CD14-positive monocyte (primary cell): ENCODE results near the gene MED13L. TPM values are rescaled to one million over a fixed set of nuclear protein-coding genes. Genes with fewer than 3 reads are reported as not detected.

Source experiments
- DNase-seq, 3 donors: peaks; one replicate each; pipeline ENCODE4 v3.0.0-alpha.2; 2011 to 2022
- H2AFZ ChIP-seq: 2 replicates; pipeline ENCODE4 v1.6.0; 2012; ENCODE audit warnings: mild to moderate bottlenecking, low read depth, low read length, inconsistent platforms; ENCODE audit not compliant: insufficient read depth, poor library complexity, severe bottlenecking
- H3K27ac ChIP-seq, 2 donors: 1 replicate in 1 of 2; 2 replicates in 1 of 2; pipeline ENCODE4 v1.5.1; 2012 to 2013; ENCODE audit warnings: low read length in 2 of 2, control low read depth in 1 of 2, inconsistent platforms in 1 of 2, low read depth in 1 of 2, mild to moderate bottlenecking in 1 of 2
- H3K27me3 ChIP-seq, 2 donors: one replicate each; pipeline versions ENCODE4 v1.6.0 to v1.6.1; 2011 to 2013; ENCODE audit warnings: low read length in 2 of 2; ENCODE audit not compliant: control insufficient read depth in 2 of 2, insufficient read depth in 2 of 2
- H3K36me3 ChIP-seq, 2 donors: replicated peaks in 1 of 2; 1 replicate in 1 of 2; 2 replicates in 1 of 2; pipeline versions ENCODE4 v1.5.1 to v1.6.1; 2012 to 2013; ENCODE audit warnings: low read length in 2 of 2, control low read depth in 1 of 2, inconsistent platforms in 1 of 2, mild to moderate bottlenecking in 1 of 2; ENCODE audit not compliant: insufficient read depth in 2 of 2, control insufficient read depth in 1 of 2
- H3K4me1 ChIP-seq, 2 donors: 1 replicate in 1 of 2; 2 replicates in 1 of 2; pipeline versions ENCODE4 v1.5.1 to v1.6.1; 2012 to 2013; ENCODE audit warnings: low read length in 2 of 2, control low read depth in 1 of 2, inconsistent platforms in 1 of 2, mild to moderate bottlenecking in 1 of 2, moderate library complexity in 1 of 2; ENCODE audit not compliant: insufficient read depth in 2 of 2, control insufficient read depth in 1 of 2
- H3K4me2 ChIP-seq: replicated peaks from 2 replicates; pipeline ENCODE3; 2012; ENCODE audit warnings: low read length, moderate library complexity, mild to moderate bottlenecking; ENCODE audit not compliant: poor library complexity, severe bottlenecking; ENCODE audit errors: extremely low read depth
- H3K4me3 ChIP-seq, 3 experiments: fragments of 200-600 bp in 1 of 3; sonication (generic) in 1 of 3; replicated peaks in 1 of 3; 1 replicate in 2 of 3; 2 replicates in 1 of 3; pipeline ENCODE4 v1.5.1; 2011 to 2013; ENCODE audit warnings: low read length in 3 of 3, mild to moderate bottlenecking in 3 of 3, control low read depth in 2 of 3, low read depth in 2 of 3, inconsistent platforms in 1 of 3, moderate library complexity in 1 of 3
- H3K79me2 ChIP-seq: 2 replicates; pipeline ENCODE4 v1.6.0; 2012; ENCODE audit warnings: mild to moderate bottlenecking, control low read depth, inconsistent platforms, low read length, moderate library complexity; ENCODE audit not compliant: insufficient read depth
- H3K9ac ChIP-seq: 2 replicates; pipeline ENCODE4 v1.6.0; 2017; ENCODE audit warnings: low read length, mild to moderate bottlenecking; ENCODE audit not compliant: insufficient read depth, poor library complexity, severe bottlenecking
- H3K9me3 ChIP-seq, 2 donors: replicated peaks in 1 of 2; 1 replicate in 1 of 2; 2 replicates in 1 of 2; pipeline versions ENCODE4 v1.5.1 to v1.6.1; 2012 to 2013; ENCODE audit warnings: low read length in 2 of 2, control low read depth in 1 of 2; ENCODE audit not compliant: control insufficient read depth in 1 of 2, insufficient read depth in 1 of 2
- H4K20me1 ChIP-seq: 2 replicates; pipeline ENCODE4 v1.6.0; 2012; ENCODE audit warnings: mild to moderate bottlenecking, low read length, control low read depth, moderate library complexity; ENCODE audit not compliant: insufficient read depth
- H3K27ac Mint-ChIP-seq, 7 donors: one replicate each; pipeline ENCODE4 v1.8.0; 2020; ENCODE audit warnings: mild to moderate bottlenecking in 7 of 7, mixed read lengths in 7 of 7, moderate library complexity in 6 of 7, inconsistent platforms in 2 of 7
- H3K27me3 Mint-ChIP-seq, 3 donors: one replicate each; pipeline ENCODE4 v1.8.0; 2021 to 2022; ENCODE audit warnings: low read depth in 3 of 3, mild to moderate bottlenecking in 3 of 3, mixed read lengths in 3 of 3, moderate library complexity in 3 of 3, inconsistent platforms in 1 of 3
- H3K36me3 Mint-ChIP-seq, 2 donors: one replicate each; pipeline ENCODE4 v1.8.0; 2020; ENCODE audit warnings: mixed read lengths in 2 of 2, inconsistent platforms in 1 of 2, mild to moderate bottlenecking in 1 of 2
- H3K4me1 Mint-ChIP-seq: one replicate; pipeline ENCODE4 v1.8.0; 2020; ENCODE audit warnings: mild to moderate bottlenecking, mixed read lengths
- H3K4me3 Mint-ChIP-seq, 2 donors: one replicate each; pipeline ENCODE4 v1.8.0; 2020; ENCODE audit warnings: mild to moderate bottlenecking in 2 of 2, mixed read lengths in 2 of 2, moderate library complexity in 1 of 2
- H3K9me3 Mint-ChIP-seq, 7 donors: one replicate each; pipeline ENCODE4 v1.8.0; 2020 to 2022; ENCODE audit warnings: mixed read lengths in 7 of 7, mild to moderate bottlenecking in 6 of 7, moderate library complexity in 6 of 7, inconsistent platforms in 2 of 7
- CTCF ChIP-seq: fragments of 200-600 bp; IDR thresholded peaks from one replicate; pipeline ENCODE4 v1.8.0; 2022; ENCODE audit warnings: antibody characterized with exemption, mild to moderate bottlenecking
- WGBS: methylation state at CpG from one replicate; pipeline ENCODE4 v1.1.5; 2013; ENCODE audit warnings: missing lambda C conversion rate; ENCODE audit not compliant: insufficient coverage; 5-methylcytosine and 5-hydroxymethylcytosine counted together
- intact Hi-C, 2 donors: fragments of 100-400 bp; cut with micrococcal nuclease; formaldehyde crosslinking; loops; one replicate each; pipeline versions ENCODE4 v1.15.0 to v1.15.1; 2023
- polyA plus RNA-seq, 3 donors: library from polyadenylated mRNA; depleted of rRNA in 1 of 3; unstranded in 2 of 3; stranded (reverse) in 1 of 3; fragments of 300-500 nt in 2 of 3; fragments of >200 nt in 1 of 3; fragmentation: Illumina TruSeq in 2 of 3; gene quantifications; 1 replicate in 2 of 3; 2 replicates in 1 of 3; pipeline ENCODE4 v1.2.3, GENCODE V29; 2012 to 2021

Gene MED13L
- polyA plus RNA-seq, 3 donors = 4.4 to 42.0 (median 7.5) TPM

- H3K27me3 ChIP-seq = no peaks in the 10 kb centered on the region
- H3K4me3 ChIP-seq = peak overlapping the region in 1 of 3 experiments; percentile 72
- Mint-ChIP-seq H3K9me3 (no peaks in the 10 kb centered on the region), H3K27ac (peak overlapping the region; percentile 73 to 93 (median 87)), H3K4me1 (peaks cover 69% of the 10 kb centered on the region), H3K27me3 (peaks cover 0 to 1% (median 1%) of the 10 kb centered on the region in 3 donors), H3K4me3 (peak overlapping the region; percentile 80 to 86), H3K36me3 (peaks cover 3 to 4% of the 10 kb centered on the region in 2 donors)
- DNase-seq = peak; percentile 21 to 45 (median 29)
- H3K4me2 ChIP-seq = peak overlapping the region; percentile 75
- no peak overlapping the region for H3K9ac ChIP-seq
- H2AFZ ChIP-seq = peak overlapping the region; percentile 57
- no peaks in the 10 kb centered on the region for H3K36me3 ChIP-seq
- H3K9me3 ChIP-seq = no peaks in the 10 kb centered on the region
- intact Hi-C loops = loop anchor here (5.0 to 10.0 kb wide), 4 partner anchors 126 to 316 kb away; partner anchors contain the start of gene MAP1LC3B2 (in 1 of the 2)
- H4K20me1 ChIP-seq = peaks cover 30% of the 10 kb centered on the region
- H3K79me2 ChIP-seq = peaks cover 65% of the 10 kb centered on the region
- H3K27ac ChIP-seq = peak overlapping the region in 1 of 2 donors; percentile 76
- no peak for TF ChIP-seq CTCF
- WGBS = 90% methylated on average over 2 of the region's 10 CpGs
- peaks cover 67 to 78% of the 10 kb centered on the region in 2 donors for H3K4me1 ChIP-seq
These were observed 1.2 kb upstream of the MED13L start for GRCh38 chr12:116278667-116279066.

- Histone ChIP-seq H3K27me3 (no peaks in the 10 kb centered on the region), H2AFZ (peak overlapping the region; percentile 57), H3K27ac (peak overlapping the region; percentile 8 to 76), H3K9ac (peak overlapping the region; percentile 77), H3K4me1 (peaks cover 63 to 78% of the 10 kb centered on the region in 2 donors), H3K4me3 (peak overlapping the region; percentile 30 to 72 (median 48)), H3K79me2 (peaks cover 68% of the 10 kb centered on the region), H3K4me2 (peak overlapping the region; percentile 75), H3K36me3 (no peaks in the 10 kb centered on the region), H4K20me1 (peaks cover 34% of the 10 kb centered on the region), H3K9me3 (no peaks in the 10 kb centered on the region)
- H3K27me3 Mint-ChIP-seq = peaks cover 0 to 1% (median 1%) of the 10 kb centered on the region in 3 donors
- no peaks in the 10 kb centered on the region for H3K9me3 Mint-ChIP-seq
- peaks cover 69% of the 10 kb centered on the region for H3K4me1 Mint-ChIP-seq
- no peak for TF ChIP-seq CTCF
- H3K27ac Mint-ChIP-seq = peak overlapping the region; percentile 73 to 93 (median 87)
- peak overlapping the region; percentile 80 to 86 for H3K4me3 Mint-ChIP-seq
- intact Hi-C loops = loop anchor here (5.0 to 10.0 kb wide), 4 partner anchors 127 to 317 kb away; partner anchors contain the start of gene MAP1LC3B2 (in 1 of the 2)
- H3K36me3 Mint-ChIP-seq = peaks cover 3 to 4% of the 10 kb centered on the region in 2 donors
- no peak for DNase-seq
- WGBS = 41% methylated on average over 5 of the region's 8 CpGs
These were observed 760 bp upstream of the MED13L start for GRCh38 chr12:116278279-116278626.
